H1 (cell line): ENCODE data around the gene PF4V1. TPM values are rescaled to one million over a fixed set of nuclear protein-coding genes. Genes with fewer than 3 reads are reported as not detected.

Experiments
- CTCF ChIA-PET: fragments of 300-600 bp; sonication (Branson Sonifier 250); formaldehyde crosslinking; loops from one replicate; lab custom pipeline; 2021; ENCODE audit not compliant: partially characterized antibody; lab: Charles Lee
- POLR2A ChIA-PET: fragments of 300-600 bp; sonication (Branson Sonifier 250); formaldehyde crosslinking; loops from one replicate; lab custom pipeline; 2021; ENCODE audit warnings: inconsistent platforms; ENCODE audit not compliant: partially characterized antibody; lab: Charles Lee
- DNase-seq, 2 experiments: peaks; one replicate each; pipeline versions ENCODE4 v3.0.0 to v3.0.0-alpha.2; 2010 to 2022; ENCODE audit warnings: low spot score in 2 of 2, low read depth in 1 of 2, mixed read lengths in 1 of 2
- FAIRE-seq: peaks from 2 replicates; lab custom pipeline; 2011; peaks lifted over from hg19 to GRCh38; lab: Jason Lieb, UNC
- H2AFZ ChIP-seq: 2 replicates; pipeline ENCODE4 v1.8.1; 2012; ENCODE audit warnings: low read length, inconsistent platforms
- H2AK5ac ChIP-seq: 2 replicates; pipeline ENCODE4 v1.6.1; 2013; ENCODE audit warnings: low read depth, low read length
- H2BK120ac ChIP-seq: replicated peaks from 2 replicates; pipeline ENCODE3; 2013; ENCODE audit warnings: low read depth, low read length, inconsistent platforms
- H2BK12ac ChIP-seq: 2 replicates; pipeline ENCODE4 v1.6.1; 2013; ENCODE audit warnings: low read depth, low read length
- H2BK15ac ChIP-seq: 2 replicates; pipeline ENCODE4 v1.6.1; 2013; ENCODE audit warnings: low read length
- H2BK20ac ChIP-seq: 2 replicates; pipeline ENCODE4 v1.6.1; 2013; ENCODE audit warnings: low read length
- H2BK5ac ChIP-seq: 2 replicates; pipeline ENCODE4 v1.6.1; 2013; ENCODE audit warnings: low read depth, low read length
- H3K14ac ChIP-seq: 2 replicates; pipeline ENCODE4 v1.6.1; 2013; ENCODE audit warnings: inconsistent platforms; ENCODE audit not compliant: insufficient read length
- H3K18ac ChIP-seq: 2 replicates; pipeline ENCODE4 v1.6.1; 2013; ENCODE audit warnings: low read length; ENCODE audit errors: extremely low read depth
- H3K23ac ChIP-seq: 2 replicates; pipeline ENCODE4 v1.6.1; 2013; ENCODE audit warnings: inconsistent platforms; ENCODE audit not compliant: insufficient read length
- H3K23me2 ChIP-seq: 2 replicates; pipeline ENCODE4 v1.6.1; 2013; ENCODE audit warnings: low read depth, low read length
- H3K27ac ChIP-seq: 2 replicates; pipeline ENCODE4 v1.6.1; 2011; ENCODE audit warnings: low read depth, low read length, inconsistent platforms
- H3K27me3 ChIP-seq, 4 experiments: replicated peaks in 1 of 4; 1 replicate in 1 of 4; 2 replicates in 3 of 4; pipeline versions ENCODE4 v1.6.1 to v1.8.1; 2011 to 2013; ENCODE audit warnings: low read length in 3 of 4, mild to moderate bottlenecking in 3 of 4, inconsistent platforms in 2 of 4, mixed read lengths in 2 of 4, moderate library complexity in 1 of 4; ENCODE audit not compliant: control insufficient read depth in 3 of 4, insufficient read depth in 3 of 4; ENCODE audit errors: extremely low read depth in 1 of 4
- H3K36me3 ChIP-seq, 4 experiments: 2 replicates each; pipeline versions ENCODE4 v1.6.1 to v1.8.1; 2011 to 2013; ENCODE audit warnings: mild to moderate bottlenecking in 4 of 4, low read length in 3 of 4, moderate library complexity in 2 of 4, control low read depth in 1 of 4, inconsistent platforms in 1 of 4; ENCODE audit not compliant: insufficient read depth in 4 of 4, control insufficient read depth in 2 of 4
- H3K4ac ChIP-seq: replicated peaks from 2 replicates; pipeline ENCODE3; 2013; ENCODE audit warnings: low read length, low read depth, mixed read lengths, inconsistent platforms; ENCODE audit not compliant: insufficient read length
- H3K4me1 ChIP-seq, 4 experiments: replicated peaks in 1 of 4; 1 replicate in 1 of 4; 2 replicates in 3 of 4; pipeline versions ENCODE4 v1.6.1 to v1.8.1; 2011 to 2013; ENCODE audit warnings: low read length in 3 of 4, inconsistent platforms in 2 of 4, mixed read lengths in 1 of 4; ENCODE audit not compliant: insufficient read depth in 4 of 4, control insufficient read depth in 3 of 4
- H3K4me2 ChIP-seq, 2 experiments: 2 replicates each; pipeline versions ENCODE4 v1.6.1 to v1.8.1; 2011 to 2013; ENCODE audit warnings: low read depth in 2 of 2, low read length in 2 of 2, control low read depth in 1 of 2, inconsistent platforms in 1 of 2, mild to moderate bottlenecking in 1 of 2; ENCODE audit not compliant: insufficient read depth in 1 of 2
- H3K4me3 ChIP-seq, 4 experiments: fragments of 200-600, 300-600 bp in 1 of 4; sonication (generic), shearing (Covaris generic), sonication (Bioruptor Twin) in 1 of 4; 2 replicates each; pipeline versions ENCODE4 v1.5.1 to v1.8.1; 2011 to 2016; ENCODE audit warnings: low read length in 4 of 4, low read depth in 3 of 4, control low read depth in 2 of 4, inconsistent platforms in 2 of 4, mild to moderate bottlenecking in 2 of 4, mixed read lengths in 1 of 4, moderate library complexity in 1 of 4; ENCODE audit not compliant: insufficient read depth in 2 of 4; ENCODE audit errors: extremely low read depth in 1 of 4
- H3K56ac ChIP-seq: replicated peaks from 2 replicates; pipeline ENCODE3; 2013; ENCODE audit warnings: low read depth, mild to moderate bottlenecking, mixed read lengths, low read length, inconsistent platforms; ENCODE audit not compliant: insufficient read length
- H3K79me1 ChIP-seq: 2 replicates; pipeline ENCODE4 v1.6.1; 2013; ENCODE audit warnings: low read depth, low read length, control low read depth
- H3K79me2 ChIP-seq, 2 experiments: 2 replicates each; pipeline versions ENCODE4 v1.6.1 to v1.8.1; 2012 to 2013; ENCODE audit warnings: low read length in 2 of 2, mild to moderate bottlenecking in 2 of 2, inconsistent platforms in 1 of 2; ENCODE audit not compliant: insufficient read depth in 2 of 2, control insufficient read depth in 1 of 2
- H3K9ac ChIP-seq, 4 experiments: replicated peaks in 1 of 4; 1 replicate in 1 of 4; 2 replicates in 3 of 4; pipeline versions ENCODE4 v1.6.1 to v1.8.1; 2011 to 2013; ENCODE audit warnings: low read depth in 3 of 4, low read length in 3 of 4, control low read depth in 2 of 4, mild to moderate bottlenecking in 2 of 4, moderate library complexity in 2 of 4, inconsistent platforms in 1 of 4; ENCODE audit errors: extremely low read depth in 1 of 4
- H3K9me3 ChIP-seq, 2 experiments: 2 replicates each; pipeline versions ENCODE4 v1.6.1 to v1.8.1; 2012 to 2013; ENCODE audit warnings: mild to moderate bottlenecking in 2 of 2, moderate library complexity in 2 of 2, control low read depth in 1 of 2, inconsistent platforms in 1 of 2, low read depth in 1 of 2, low read length in 1 of 2, mixed read lengths in 1 of 2; ENCODE audit not compliant: insufficient read depth in 2 of 2
- H4K20me1 ChIP-seq, 2 experiments: replicated peaks in 1 of 2; 2 replicates each; pipeline versions ENCODE3 to v1.8.1; 2011 to 2013; ENCODE audit warnings: inconsistent platforms in 2 of 2, low read length in 2 of 2, mild to moderate bottlenecking in 1 of 2; ENCODE audit not compliant: insufficient read depth in 2 of 2, control insufficient read depth in 1 of 2
- H4K5ac ChIP-seq: 2 replicates; pipeline ENCODE4 v1.6.1; 2013; ENCODE audit warnings: low read length, low read depth, mixed read lengths, inconsistent platforms; ENCODE audit not compliant: insufficient read length
- H4K8ac ChIP-seq: 2 replicates; pipeline ENCODE4 v1.8.0; 2013; ENCODE audit warnings: mild to moderate bottlenecking, moderate library complexity, low read length, inconsistent platforms; ENCODE audit not compliant: insufficient read depth; ENCODE audit errors: extremely low read depth
- H4K91ac ChIP-seq: replicated peaks from 2 replicates; pipeline ENCODE3; 2013; ENCODE audit warnings: low read length, mixed read lengths, inconsistent platforms; ENCODE audit not compliant: insufficient read length
- BCL11A ChIP-seq, 2 experiments: IDR thresholded peaks; one replicate each; pipeline ENCODE4 v1.6.1; 2011; ENCODE audit warnings: low read depth in 2 of 2, low read length in 2 of 2, mild to moderate bottlenecking in 2 of 2
- CEBPB ChIP-seq: IDR thresholded peaks from 2 replicates; pipeline ENCODE4 v1.6.1; 2012; ENCODE audit warnings: low read depth, low read length
- CHD2 ChIP-seq: IDR thresholded peaks from 2 replicates; pipeline ENCODE4 v1.6.1; 2012; ENCODE audit warnings: low read length, improper control_type of control experiment
- EGR1 ChIP-seq: IDR thresholded peaks from 2 replicates; pipeline ENCODE4 v1.6.1; 2011; ENCODE audit warnings: low read depth, low read length, borderline replicate concordance
- EP300 ChIP-seq, 2 experiments: IDR thresholded peaks; 1 replicate in 1 of 2; 2 replicates in 1 of 2; pipeline ENCODE4 v1.6.1; 2011 to 2012; ENCODE audit warnings: low read depth in 2 of 2, low read length in 2 of 2, mild to moderate bottlenecking in 2 of 2, borderline replicate concordance in 1 of 2, inconsistent platforms in 1 of 2, moderate library complexity in 1 of 2
- FOSL1 ChIP-seq: IDR thresholded peaks from 2 replicates; pipeline ENCODE4 v1.6.1; 2011; ENCODE audit warnings: mild to moderate bottlenecking, low read depth, low read length, moderate library complexity; ENCODE audit not compliant: insufficient read depth
- GTF2F1 ChIP-seq: IDR thresholded peaks from 2 replicates; pipeline ENCODE4 v1.6.1; 2012; ENCODE audit warnings: low read depth, low read length, improper control_type of control experiment, borderline replicate concordance
- HDAC6 ChIP-seq: IDR thresholded peaks from one replicate; pipeline ENCODE4 v1.7.1; 2012; ENCODE audit warnings: low read depth, mild to moderate bottlenecking, inconsistent platforms, low read length, moderate library complexity
- MAFK ChIP-seq: IDR thresholded peaks from 2 replicates; pipeline ENCODE4 v1.6.1; 2012; ENCODE audit warnings: low read depth, mild to moderate bottlenecking, improper control_type of control experiment, low read length
- MAX ChIP-seq: IDR thresholded peaks from 2 replicates; pipeline ENCODE4 v1.6.1; 2012; ENCODE audit warnings: inconsistent platforms
- POLR2A ChIP-seq, 2 experiments: IDR thresholded peaks; 1 replicate in 1 of 2; 2 replicates in 1 of 2; pipeline ENCODE4 v1.6.1; 2011; ENCODE audit warnings: low read depth in 2 of 2, low read length in 2 of 2, mild to moderate bottlenecking in 2 of 2; ENCODE audit errors: control extremely low read depth in 1 of 2
- SP2 ChIP-seq: IDR thresholded peaks from 2 replicates; pipeline ENCODE4 v1.6.1; 2012; ENCODE audit warnings: mild to moderate bottlenecking, low read length, inconsistent platforms
- SRF ChIP-seq: IDR thresholded peaks from 2 replicates; pipeline ENCODE4 v1.6.1; 2011; ENCODE audit warnings: mild to moderate bottlenecking, low read depth, low read length, moderate library complexity
- SUZ12 ChIP-seq: fragments of 200-600 bp; sonication (generic); IDR thresholded peaks from 2 replicates; pipeline ENCODE4 v1.6.1; 2012; ENCODE audit warnings: mild to moderate bottlenecking, inconsistent platforms, low read length, moderate library complexity, mixed read lengths
- WGBS, 2 experiments: shearing (Covaris generic) in 1 of 2; methylation state at CpG; one replicate each; pipeline versions ENCODE4 v1.1.6 to v1.1.7; 2013 to 2015; ENCODE audit warnings: low lambda C conversion rate in 2 of 2, mixed read lengths in 2 of 2, inconsistent platforms in 1 of 2, low coverage in 1 of 2, missing lambda C conversion rate in 1 of 2; ENCODE audit not compliant: insufficient replicate concordance in 2 of 2, insufficient coverage in 1 of 2, insufficient read length in 1 of 2; ENCODE audit errors: extremely low coverage in 1 of 2, missing lambda C conversion rate in 1 of 2; 5-methylcytosine and 5-hydroxymethylcytosine counted together
- polyA plus RNA-seq, 7 experiments: library from polyadenylated mRNA; depleted of rRNA in 3 of 7; stranded (reverse) in 5 of 7; unstranded in 2 of 7; fragments of >200 nt in 5 of 7; fragments of 200-250 nt in 2 of 7; gene quantifications; 1 replicate in 5 of 7; 2 replicates in 1 of 7; 4 replicates in 1 of 7; pipeline versions ENCODE4 v1.2.1 to v1.2.3, GENCODE V29; 2011 to 2013; ENCODE audit warnings: missing spikeins in 2 of 7, mixed read lengths in 2 of 7
- total RNA-seq: library from RNA; stranded (reverse); fragmentation: NEBNext Ultra II Directional; extraction: Animal tissue kit (Norgen Biotek cat#: 25700); gene quantifications from 2 replicates; pipeline ENCODE4 v1.2.1, GENCODE V29; 2021
- TF ChIP-seq, protein P1 (sequence below): IDR thresholded peaks from 2 replicates; pipeline ENCODE4 v1.6.1; 2011; ENCODE audit warnings: low read length, improper control_type of control experiment

Gene PF4V1
- total and polyA plus RNA-seq, 2 of the 8 experiments (the other 6 are each of a cell fraction or from before 2014, with no cell fraction given) = not detected

DNA sequence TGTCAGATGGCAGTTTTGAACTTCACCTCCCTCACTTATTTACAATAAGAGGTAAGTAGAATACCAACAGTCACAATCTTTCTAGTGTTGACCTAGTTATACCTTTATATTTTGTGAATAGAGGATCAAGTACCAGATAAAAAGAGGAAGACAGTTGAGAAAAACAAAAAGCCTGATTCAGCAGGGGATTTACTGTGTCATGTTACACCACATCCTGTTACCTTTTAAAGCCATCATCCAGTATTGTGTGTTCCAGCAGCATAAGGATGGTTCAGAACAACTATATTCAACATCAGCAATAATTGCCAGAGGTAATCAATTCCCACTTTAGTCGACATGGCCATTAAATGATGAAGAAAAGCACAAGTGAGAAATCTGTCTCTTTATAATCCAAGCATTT is 38.0 kb upstream of the PF4V1 start:
- Histone ChIP-seq H3K9ac (no peak overlapping the region), H2AK5ac (no peak overlapping the region), H2BK5ac (no peak overlapping the region), H4K91ac (no peak overlapping the region), H4K5ac (no peak overlapping the region), H3K18ac (no peak overlapping the region), H3K27ac (no peak overlapping the region), H3K79me1 (no peaks in the 10 kb centered on the region), H2BK15ac (no peak overlapping the region), H3K9me3 (no peaks in the 10 kb centered on the region), H3K4me3 (no peak overlapping the region), H3K4me1 (no peaks in the 10 kb centered on the region), H3K4me2 (no peak overlapping the region), H2BK120ac (no peak overlapping the region), H4K20me1 (no peaks in the 10 kb centered on the region), H3K79me2 (no peaks in the 10 kb centered on the region), H3K56ac (no peak overlapping the region), H2BK12ac (no peak overlapping the region), H3K14ac (no peak overlapping the region), H3K36me3 (no peaks in the 10 kb centered on the region), H3K4ac (no peak overlapping the region), H3K23me2 (no peaks in the 10 kb centered on the region), H2AFZ (peak overlapping the region; percentile 77; the same call in 1 of the 2 replicates), H4K8ac (no peak overlapping the region), H3K27me3 (no peaks in the 10 kb centered on the region), H2BK20ac (no peak overlapping the region), H3K23ac (no peak overlapping the region)
- POLR2A ChIA-PET = no interaction called here
- 78% methylated on average over 1 of the region's 1 CpG; no CpG with 5 or more reads in 1 of the 2 experiments for WGBS, 2 experiments
- no peak for FAIRE-seq
- CTCF ChIA-PET = no interaction called here
- no peak for DNase-seq
- TF ChIP-seq CEBPB (no peak), FOSL1 (no peak), SUZ12 (no peak), MAX (no peak), SP2 (no peak), MAFK (no peak), EP300 (IDR thresholded peaks at IDR 0.05; ENCODE audit: borderline replicate concordance in 1 of 2, low read depth in 2 of 2, low read length in 2 of 2) (no peak), CHD2 (no peak), SRF (no peak), BCL11A (IDR thresholded peaks at IDR 0.05; ENCODE audit: low read depth in 2 of 2, low read length in 2 of 2) (no peak), GTF2F1 (no peak), EGR1 (no peak), HDAC6 (no peak), POLR2A (IDR thresholded peaks at IDR 0.05; ENCODE audit: control extremely low read depth in 1 of 2, low read depth in 2 of 2, low read length in 2 of 2) (no peak)
- TF ChIP-seq, protein P1, sequence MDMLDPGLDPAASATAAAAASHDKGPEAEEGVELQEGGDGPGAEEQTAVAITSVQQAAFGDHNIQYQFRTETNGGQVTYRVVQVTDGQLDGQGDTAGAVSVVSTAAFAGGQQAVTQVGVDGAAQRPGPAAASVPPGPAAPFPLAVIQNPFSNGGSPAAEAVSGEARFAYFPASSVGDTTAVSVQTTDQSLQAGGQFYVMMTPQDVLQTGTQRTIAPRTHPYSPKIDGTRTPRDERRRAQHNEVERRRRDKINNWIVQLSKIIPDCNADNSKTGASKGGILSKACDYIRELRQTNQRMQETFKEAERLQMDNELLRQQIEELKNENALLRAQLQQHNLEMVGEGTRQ = no peak
